ENCODE data around the gene AP5S1. TPM values are rescaled to one million over a fixed set of nuclear protein-coding genes. Genes with fewer than 3 reads are reported as not detected.

Gene AP5S1
- total RNA-seq, 1 experiment from 2014 or later: 3.9 TPM

DNA sequence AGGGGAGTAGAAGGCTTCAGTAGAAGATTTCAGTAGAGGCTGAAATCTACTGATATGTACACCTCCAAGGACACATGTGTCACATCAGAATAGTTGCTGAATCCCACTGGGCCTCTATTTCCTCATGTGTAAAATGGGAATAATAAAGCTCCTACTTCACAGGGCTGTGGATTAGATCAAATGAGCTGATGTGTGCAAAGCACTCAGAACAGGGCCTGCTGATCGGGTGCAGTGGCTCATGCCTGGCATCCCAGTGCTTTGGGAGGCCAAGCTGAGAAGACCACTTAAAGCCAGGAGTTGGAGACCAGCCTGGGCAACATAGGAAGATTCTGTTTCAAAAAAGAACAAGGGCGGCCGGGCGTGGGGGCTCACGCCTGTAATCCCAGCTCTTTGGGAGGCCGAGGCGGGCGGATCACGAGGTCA is 8.1 kb upstream of the AP5S1 start:
- Histone ChIP-seq H3K9me3 (ENCODE audit: control insufficient read depth, low read depth, low read length) (no peaks in the 10 kb centered on the region), H2BK5ac (ENCODE audit: insufficient read length, low read length) (no peak overlapping the region), H3K18ac (ENCODE audit: insufficient read length, low read depth, low read length) (no peak overlapping the region), H3K23me2 (ENCODE audit: insufficient read length, low read depth, low read length, poor library complexity, severe bottlenecking) (no peaks in the 10 kb centered on the region), H2BK12ac (ENCODE audit: insufficient read length, low read depth, low read length) (no peak overlapping the region), H3K4me2 (ENCODE audit: insufficient read depth, insufficient read length, low read length) (no peak overlapping the region), H2BK15ac (ENCODE audit: low read depth, low read length) (no peak overlapping the region), H4K91ac (ENCODE audit: insufficient read length, low read depth, low read length) (no peak overlapping the region), H3K4ac (ENCODE audit: low read depth, low read length) (no peak overlapping the region), H3K9ac (ENCODE audit: extremely low read depth, insufficient read length, low read length) (no peak overlapping the region), H3K79me1 (ENCODE audit: insufficient read depth, low read depth, low read length, poor library complexity, severe bottlenecking) (no peaks in the 10 kb centered on the region), H2BK120ac (ENCODE audit: low read depth, low read length, poor library complexity, severe bottlenecking) (no peak overlapping the region), H3K27ac (ENCODE audit: insufficient read length, low read depth, low read length) (no peak overlapping the region), H3K23ac (ENCODE audit: insufficient read length, low read depth, low read length) (no peak overlapping the region), H3T11ph (ENCODE audit: low read length) (no peak overlapping the region), H3K4me1 (ENCODE audit: insufficient read depth, low read length) (peaks cover 3% of the 10 kb centered on the region; the same call in 1 of the 2 replicates), H4K8ac (replicated peaks; ENCODE audit: insufficient read length, low read depth, low read length) (no peak overlapping the region), H4K20me1 (ENCODE audit: control insufficient read depth, insufficient read depth, insufficient read length) (no peaks in the 10 kb centered on the region), H3K79me2 (ENCODE audit: insufficient read depth, low read length) (no peaks in the 10 kb centered on the region), H3K27me3 (ENCODE audit: insufficient read depth, low read length) (no peaks in the 10 kb centered on the region), H3K14ac (ENCODE audit: insufficient read depth, low read length) (no peak overlapping the region), H3K56ac (ENCODE audit: insufficient read length, low read depth, low read length) (no peak overlapping the region), H2AFZ (ENCODE audit: low read length) (no peak overlapping the region), H2AK5ac (ENCODE audit: insufficient read length, low read length) (no peak overlapping the region), H2BK20ac (ENCODE audit: low read depth, low read length, poor library complexity, severe bottlenecking) (no peak overlapping the region), H4K5ac (ENCODE audit: insufficient read length, low read depth, low read length) (no peak overlapping the region)
- no peaks in the 10 kb centered on the region for H3K9me3 Mint-ChIP-seq
- no peak overlapping the region; a peak in 1 of 5 replicates for H3K4me3 Mint-ChIP-seq
- H3K27me3 Mint-ChIP-seq (ENCODE audit: low read depth): peaks cover 9% of the 10 kb centered on the region
- TF ChIP-seq, protein P1, sequence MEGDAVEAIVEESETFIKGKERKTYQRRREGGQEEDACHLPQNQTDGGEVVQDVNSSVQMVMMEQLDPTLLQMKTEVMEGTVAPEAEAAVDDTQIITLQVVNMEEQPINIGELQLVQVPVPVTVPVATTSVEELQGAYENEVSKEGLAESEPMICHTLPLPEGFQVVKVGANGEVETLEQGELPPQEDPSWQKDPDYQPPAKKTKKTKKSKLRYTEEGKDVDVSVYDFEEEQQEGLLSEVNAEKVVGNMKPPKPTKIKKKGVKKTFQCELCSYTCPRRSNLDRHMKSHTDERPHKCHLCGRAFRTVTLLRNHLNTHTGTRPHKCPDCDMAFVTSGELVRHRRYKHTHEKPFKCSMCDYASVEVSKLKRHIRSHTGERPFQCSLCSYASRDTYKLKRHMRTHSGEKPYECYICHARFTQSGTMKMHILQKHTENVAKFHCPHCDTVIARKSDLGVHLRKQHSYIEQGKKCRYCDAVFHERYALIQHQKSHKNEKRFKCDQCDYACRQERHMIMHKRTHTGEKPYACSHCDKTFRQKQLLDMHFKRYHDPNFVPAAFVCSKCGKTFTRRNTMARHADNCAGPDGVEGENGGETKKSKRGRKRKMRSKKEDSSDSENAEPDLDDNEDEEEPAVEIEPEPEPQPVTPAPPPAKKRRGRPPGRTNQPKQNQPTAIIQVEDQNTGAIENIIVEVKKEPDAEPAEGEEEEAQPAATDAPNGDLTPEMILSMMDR (conservative IDR thresholded peaks at IDR 0.05): no peak
- no peak for DNase-seq
- no peaks in the 10 kb centered on the region; a peak in 1 of 7 replicates for H3K36me3 Mint-ChIP-seq (ENCODE audit: insufficient read depth in 1 of 3, low read depth in 3 of 3)
- no peak overlapping the region; a peak in 1 of 7 replicates for H3K27ac Mint-ChIP-seq
- no CpG with 5 or more reads among the region's 9 CpGs for WGBS (ENCODE audit: extremely low coverage, insufficient read length, low lambda C conversion rate)
- peaks cover 18 to 28% of the 10 kb centered on the region in 2 experiments for H3K4me1 Mint-ChIP-seq
